Measurements from ENCODE around the gene USP6NL. TPM values are rescaled to one million over a fixed set of nuclear protein-coding genes. Genes with fewer than 3 reads are reported as not detected.

The USP6NL gene
- total RNA-seq, 1 donor from 2014 or later: 13.3 TPM

DNA sequence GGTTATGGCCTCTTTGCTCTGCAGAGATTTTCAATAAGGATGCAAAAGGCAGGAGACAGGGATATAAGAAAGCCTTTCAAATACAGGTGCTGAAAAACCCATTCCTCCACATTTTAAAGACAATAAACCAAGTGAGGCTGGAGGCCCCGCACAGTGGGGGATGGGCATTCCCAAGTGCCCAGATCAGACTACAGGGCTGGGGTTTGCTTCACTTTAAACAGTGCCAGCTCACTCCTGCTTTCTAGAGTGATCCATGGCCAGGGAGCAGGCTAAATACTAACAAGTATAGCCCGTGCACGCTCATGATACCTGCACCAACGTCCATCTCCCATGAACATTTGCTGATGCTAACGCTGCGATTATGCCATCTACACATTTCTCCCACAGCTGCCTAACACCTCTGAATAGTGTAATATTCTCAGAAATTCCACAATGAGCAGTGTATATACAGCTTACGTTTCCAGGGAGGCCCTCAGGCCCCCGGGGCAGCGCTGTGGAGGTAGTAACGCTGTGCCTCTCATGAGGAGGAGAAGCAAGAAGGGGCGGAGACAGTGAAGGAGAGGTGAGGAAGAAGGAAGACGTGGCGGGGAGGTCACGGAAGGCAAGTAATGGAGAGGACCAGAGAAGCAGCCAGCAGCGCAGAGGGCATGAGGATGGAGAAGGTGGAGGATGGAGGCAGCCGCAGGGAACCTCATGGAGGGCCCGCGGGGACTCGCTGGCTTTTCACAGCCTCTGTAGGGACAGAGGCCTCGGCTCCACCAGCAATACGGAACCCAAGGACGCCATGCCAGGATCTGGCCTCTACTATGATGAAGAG lies 141.7 kb downstream of the USP6NL start:
- TF ChIP-seq, protein P1, sequence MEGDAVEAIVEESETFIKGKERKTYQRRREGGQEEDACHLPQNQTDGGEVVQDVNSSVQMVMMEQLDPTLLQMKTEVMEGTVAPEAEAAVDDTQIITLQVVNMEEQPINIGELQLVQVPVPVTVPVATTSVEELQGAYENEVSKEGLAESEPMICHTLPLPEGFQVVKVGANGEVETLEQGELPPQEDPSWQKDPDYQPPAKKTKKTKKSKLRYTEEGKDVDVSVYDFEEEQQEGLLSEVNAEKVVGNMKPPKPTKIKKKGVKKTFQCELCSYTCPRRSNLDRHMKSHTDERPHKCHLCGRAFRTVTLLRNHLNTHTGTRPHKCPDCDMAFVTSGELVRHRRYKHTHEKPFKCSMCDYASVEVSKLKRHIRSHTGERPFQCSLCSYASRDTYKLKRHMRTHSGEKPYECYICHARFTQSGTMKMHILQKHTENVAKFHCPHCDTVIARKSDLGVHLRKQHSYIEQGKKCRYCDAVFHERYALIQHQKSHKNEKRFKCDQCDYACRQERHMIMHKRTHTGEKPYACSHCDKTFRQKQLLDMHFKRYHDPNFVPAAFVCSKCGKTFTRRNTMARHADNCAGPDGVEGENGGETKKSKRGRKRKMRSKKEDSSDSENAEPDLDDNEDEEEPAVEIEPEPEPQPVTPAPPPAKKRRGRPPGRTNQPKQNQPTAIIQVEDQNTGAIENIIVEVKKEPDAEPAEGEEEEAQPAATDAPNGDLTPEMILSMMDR (IDR thresholded peaks at IDR 0.05; ENCODE audit: partially characterized antibody, unreplicated experiment): no peak
- Mint-ChIP-seq H3K4me3 (ENCODE audit: unreplicated experiment) (no peak overlapping the region), H3K4me1 (ENCODE audit: low read depth, unreplicated experiment) (peaks cover 4% of the 10 kb centered on the region), H3K27me3 (ENCODE audit: unreplicated experiment) (no peaks in the 10 kb centered on the region), H3K27ac (ENCODE audit: unreplicated experiment) (no peak overlapping the region), H3K36me3 (ENCODE audit: unreplicated experiment) (no peaks in the 10 kb centered on the region), H3K9me3 (ENCODE audit: unreplicated experiment) (no peaks in the 10 kb centered on the region)
- no peak for DNase-seq

DNA sequence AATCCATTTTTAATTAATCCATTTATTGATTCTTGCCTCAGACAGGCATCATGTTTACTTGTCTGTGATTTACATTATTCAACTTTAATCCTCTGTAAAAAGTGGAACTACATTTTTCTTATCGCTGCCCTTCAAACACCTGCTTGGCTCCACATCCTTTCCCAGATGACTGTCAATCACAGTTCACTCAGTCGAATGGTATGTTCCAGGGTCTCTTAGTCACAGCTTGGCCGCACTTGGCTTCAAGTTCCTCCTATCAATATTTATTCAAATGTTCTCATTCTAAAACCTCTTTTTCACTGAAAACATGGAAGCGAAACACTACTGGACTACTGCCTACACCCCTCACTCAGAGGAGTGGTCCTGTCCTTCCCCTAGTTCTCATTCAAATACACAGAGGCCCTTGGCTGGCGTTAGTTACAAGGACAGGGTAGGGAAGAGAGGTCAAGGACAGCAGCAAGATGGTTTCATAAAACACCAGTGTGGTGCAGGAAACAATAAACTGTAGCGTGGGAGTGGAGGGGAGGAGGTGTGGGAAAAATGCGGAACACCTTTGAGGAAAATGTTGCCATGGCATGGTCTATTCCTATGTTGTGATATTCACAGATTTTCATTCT lies 143.2 kb downstream of the USP6NL start:
- Mint-ChIP-seq H3K27ac (ENCODE audit: unreplicated experiment) (no peak overlapping the region), H3K4me3 (ENCODE audit: unreplicated experiment) (no peak overlapping the region), H3K27me3 (ENCODE audit: unreplicated experiment) (no peaks in the 10 kb centered on the region)

DNA sequence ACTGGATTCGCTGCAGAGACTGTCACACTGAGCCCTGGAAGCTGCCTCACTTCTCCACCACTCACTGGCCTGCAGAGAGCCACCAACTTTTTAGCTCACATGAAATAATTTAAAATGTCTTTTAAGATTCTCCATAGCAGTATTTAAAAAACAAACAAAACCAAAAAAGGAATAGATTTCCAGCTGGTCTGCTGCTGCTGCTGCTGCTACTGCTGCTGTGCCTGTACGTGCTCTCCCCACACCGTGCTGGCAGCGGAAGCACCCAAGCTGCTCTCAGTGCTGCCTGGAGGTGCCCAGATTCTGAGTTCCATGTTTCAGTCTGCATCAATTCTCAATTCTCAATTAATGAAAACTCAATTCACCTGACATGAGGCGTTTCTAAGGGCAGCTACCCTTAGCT lies 146.0 kb downstream of the USP6NL start:
- TF ChIP-seq, protein P1 (IDR thresholded peaks at IDR 0.05; ENCODE audit: partially characterized antibody, unreplicated experiment): no peak
- DNase-seq: no peak
- H3K9me3 Mint-ChIP-seq (ENCODE audit: unreplicated experiment): no peaks in the 10 kb centered on the region
- no peaks in the 10 kb centered on the region for H3K36me3 Mint-ChIP-seq (ENCODE audit: unreplicated experiment)
- no peak overlapping the region for H3K27ac Mint-ChIP-seq (ENCODE audit: unreplicated experiment)
- H3K27me3 Mint-ChIP-seq (ENCODE audit: unreplicated experiment): no peaks in the 10 kb centered on the region
- peaks cover 3% of the 10 kb centered on the region for H3K4me1 Mint-ChIP-seq (ENCODE audit: low read depth, unreplicated experiment)
- no peak overlapping the region for H3K4me3 Mint-ChIP-seq (ENCODE audit: unreplicated experiment)

More for the DNA sequence above, 143.2 kb downstream of the USP6NL start:
- Mint-ChIP-seq H3K36me3 (ENCODE audit: unreplicated experiment) (no peaks in the 10 kb centered on the region), H3K4me1 (ENCODE audit: low read depth, unreplicated experiment) (peaks cover 4% of the 10 kb centered on the region), H3K9me3 (ENCODE audit: unreplicated experiment) (no peaks in the 10 kb centered on the region)
- TF ChIP-seq, protein P1 (IDR thresholded peaks at IDR 0.05; ENCODE audit: partially characterized antibody, unreplicated experiment): no peak
- DNase-seq: no peak

DNA sequence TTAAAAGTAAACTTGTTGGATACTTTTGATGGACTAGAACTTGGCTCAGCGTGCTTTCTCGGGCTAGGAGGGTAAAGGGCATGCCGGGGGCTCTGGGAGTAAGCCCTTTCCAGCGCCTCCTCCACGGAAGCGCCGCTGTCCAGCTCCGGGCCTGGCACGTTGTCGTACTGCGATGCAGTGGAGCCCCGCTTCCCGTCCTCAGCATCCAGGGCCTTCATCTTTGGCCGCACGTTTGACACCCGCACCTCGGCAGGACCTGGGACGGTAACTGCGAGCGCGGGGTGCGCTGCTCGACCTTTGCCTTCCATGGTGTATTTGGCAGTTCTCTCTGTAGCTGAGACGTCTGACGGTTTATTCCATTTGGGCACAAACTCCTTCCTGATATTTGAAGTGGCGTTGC lies 148.3 kb downstream of the USP6NL start:
- DNase-seq: no peak
- no peaks in the 10 kb centered on the region for H3K4me1 Mint-ChIP-seq (ENCODE audit: low read depth, unreplicated experiment)
- H3K27ac Mint-ChIP-seq (ENCODE audit: unreplicated experiment): no peak overlapping the region
- no peak overlapping the region for H3K4me3 Mint-ChIP-seq (ENCODE audit: unreplicated experiment)
- no peaks in the 10 kb centered on the region for H3K36me3 Mint-ChIP-seq (ENCODE audit: unreplicated experiment)
- no peaks in the 10 kb centered on the region for H3K27me3 Mint-ChIP-seq (ENCODE audit: unreplicated experiment)
- TF ChIP-seq, protein P1 (IDR thresholded peaks at IDR 0.05; ENCODE audit: partially characterized antibody, unreplicated experiment): no peak
- H3K9me3 Mint-ChIP-seq (ENCODE audit: unreplicated experiment): no peaks in the 10 kb centered on the region

DNA sequence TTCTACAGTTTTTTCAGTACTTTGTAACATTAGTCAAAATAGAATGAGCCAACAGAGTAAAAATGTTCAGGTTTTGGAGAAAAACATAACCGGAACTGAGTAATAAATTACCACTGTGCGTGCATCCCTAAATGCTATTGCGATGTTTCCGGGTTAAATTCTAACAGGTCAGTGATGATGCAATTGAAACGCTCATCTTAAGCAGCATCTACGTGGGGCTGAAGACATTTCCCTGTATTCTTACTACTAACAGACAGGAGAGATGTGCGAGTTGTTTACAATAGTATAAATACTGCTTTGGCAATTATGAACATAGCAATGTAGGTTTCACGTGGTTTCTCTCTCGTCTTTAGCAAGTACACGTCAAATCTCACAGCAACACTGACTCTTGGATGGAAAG lies 149.4 kb downstream of the USP6NL start:
- no peak overlapping the region for H3K4me3 Mint-ChIP-seq (ENCODE audit: unreplicated experiment)
- no peaks in the 10 kb centered on the region for H3K4me1 Mint-ChIP-seq (ENCODE audit: low read depth, unreplicated experiment)
- DNase-seq: no peak
- no peaks in the 10 kb centered on the region for H3K36me3 Mint-ChIP-seq (ENCODE audit: unreplicated experiment)
- no peak overlapping the region for H3K27ac Mint-ChIP-seq (ENCODE audit: unreplicated experiment)
- no peaks in the 10 kb centered on the region for H3K27me3 Mint-ChIP-seq (ENCODE audit: unreplicated experiment)
- TF ChIP-seq, protein P1 (IDR thresholded peaks at IDR 0.05; ENCODE audit: partially characterized antibody, unreplicated experiment): no peak
- H3K9me3 Mint-ChIP-seq (ENCODE audit: unreplicated experiment): no peaks in the 10 kb centered on the region

All from glutamatergic neuron (in vitro differentiated cells).